Activated CD8-positive, alpha-beta T cell treated with anti-CD3 and anti-CD28 coated beads, Interleukin-2, amount 10 ng/mL, durations not matched to agents 7 days and 5 days (primary cell): ENCODE data around the gene LECT2. TPM values are rescaled to one million over a fixed set of nuclear protein-coding genes. Genes with fewer than 3 reads are reported as not detected.

Experiments
- ATAC-seq: fragments of 150-1000 bp; cut with Tn5 transposase; one replicate; pipeline ENCODE4 v1.10.0; 2021; ENCODE audit warnings: moderate library complexity
- CTCF ChIA-PET: fragments of 350-600 bp; sonication (Branson Sonifier 250); formaldehyde crosslinking; loops from one replicate; lab custom pipeline; 2021; ENCODE audit warnings: antibody characterized with exemption; lab: Charles Lee
- POLR2A ChIA-PET: fragments of 350-600 bp; sonication (Branson Sonifier 250); formaldehyde crosslinking; loops from one replicate; lab custom pipeline; 2021; ENCODE audit warnings: antibody characterized with exemption; lab: Charles Lee
- DNase-seq: peaks from one replicate; pipeline ENCODE4 v3.0.0-alpha.2; 2020
- H3K27ac Mint-ChIP-seq: one replicate; pipeline ENCODE4 v1.8.0; 2021; ENCODE audit warnings: mild to moderate bottlenecking, mixed read lengths
- H3K27me3 Mint-ChIP-seq: one replicate; pipeline ENCODE4 v1.8.0; 2021; ENCODE audit warnings: low read depth, mixed read lengths
- H3K36me3 Mint-ChIP-seq: one replicate; pipeline ENCODE4 v1.8.0; 2021; ENCODE audit warnings: low read depth, mixed read lengths
- H3K4me1 Mint-ChIP-seq: one replicate; pipeline ENCODE4 v1.8.0; 2021; ENCODE audit warnings: low read depth, mixed read lengths
- H3K4me3 Mint-ChIP-seq: one replicate; pipeline ENCODE4 v1.8.0; 2021; ENCODE audit warnings: mild to moderate bottlenecking, mixed read lengths
- H3K9me3 Mint-ChIP-seq: one replicate; pipeline ENCODE4 v1.8.0; 2022; ENCODE audit warnings: mixed read lengths; ENCODE audit not compliant: insufficient read depth
- total RNA-seq, 2 experiments: library from RNA; stranded (reverse); gene quantifications; one replicate each; pipeline ENCODE4 v1.2.3, GENCODE V29; 2021

The LECT2 gene
- total RNA-seq, 2 experiments from 2014 or later, result not detected

DNA sequence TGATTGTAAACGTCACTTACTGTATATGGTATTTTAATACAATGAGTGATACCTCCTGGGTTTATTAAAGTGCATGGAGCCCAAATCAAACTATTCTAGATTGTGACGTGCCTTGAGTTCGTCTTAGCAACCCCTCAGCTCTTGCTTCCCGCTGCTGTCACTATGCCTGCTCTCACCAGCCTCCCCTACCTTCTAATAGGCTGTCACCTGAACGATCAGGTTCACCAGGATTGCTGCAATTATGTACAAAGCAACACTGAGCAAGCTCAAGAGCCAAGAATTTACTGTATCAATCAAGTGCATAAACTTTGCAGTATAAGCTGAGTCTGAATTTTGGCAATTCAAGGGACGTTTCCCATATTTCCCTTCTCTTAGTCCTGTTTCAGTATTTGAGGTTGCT, 3.0 kb downstream of the LECT2 start:
- CTCF ChIA-PET, result interaction anchor here (1.3 to 1.6 kb wide), 2 partner anchors 26 to 260 kb away, joined by 3 to 4 read pairs; no protein-coding TSS in a partner anchor
- DNase-seq (no peak), ATAC-seq (no peak)
- Mint-ChIP-seq H3K27me3 (peaks cover 9% of the 10 kb centered on the region), H3K27ac (no peak overlapping the region), H3K9me3 (no peaks in the 10 kb centered on the region), H3K36me3 (no peaks in the 10 kb centered on the region), H3K4me1 (peaks cover 11% of the 10 kb centered on the region), H3K4me3 (no peak overlapping the region)
- POLR2A ChIA-PET, result no interaction called here

DNA sequence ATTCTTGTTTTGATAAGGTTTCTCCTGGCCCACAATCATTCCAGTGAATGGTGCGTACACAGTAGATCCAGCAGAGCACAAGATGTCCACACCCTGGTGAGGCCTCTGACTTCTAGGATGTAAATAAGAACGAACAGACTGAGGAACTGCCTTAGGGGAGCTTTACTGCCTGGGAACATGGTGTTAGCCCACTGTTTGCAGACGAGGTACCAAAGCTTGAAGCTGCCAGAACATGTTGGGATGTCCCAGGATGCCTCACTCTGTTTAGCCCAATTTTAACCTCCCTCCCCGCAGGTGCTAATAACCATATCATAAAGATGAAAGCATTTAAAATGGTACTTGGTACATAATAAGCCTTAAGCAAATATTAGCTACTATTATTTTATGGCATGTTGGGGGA, 3.5 kb downstream of the LECT2 start:
- DNase-seq (no peak), ATAC-seq (no peak)
- Mint-ChIP-seq H3K9me3 (no peaks in the 10 kb centered on the region), H3K4me1 (peaks cover 11% of the 10 kb centered on the region), H3K27ac (no peak overlapping the region), H3K4me3 (no peak overlapping the region), H3K36me3 (no peaks in the 10 kb centered on the region), H3K27me3 (peaks cover 9% of the 10 kb centered on the region)
- ChIA-PET CTCF (interaction anchor here (1.3 to 1.6 kb wide), 2 partner anchors 26 to 261 kb away, joined by 3 to 4 read pairs; no protein-coding TSS in a partner anchor), POLR2A (no interaction called here)

DNA sequence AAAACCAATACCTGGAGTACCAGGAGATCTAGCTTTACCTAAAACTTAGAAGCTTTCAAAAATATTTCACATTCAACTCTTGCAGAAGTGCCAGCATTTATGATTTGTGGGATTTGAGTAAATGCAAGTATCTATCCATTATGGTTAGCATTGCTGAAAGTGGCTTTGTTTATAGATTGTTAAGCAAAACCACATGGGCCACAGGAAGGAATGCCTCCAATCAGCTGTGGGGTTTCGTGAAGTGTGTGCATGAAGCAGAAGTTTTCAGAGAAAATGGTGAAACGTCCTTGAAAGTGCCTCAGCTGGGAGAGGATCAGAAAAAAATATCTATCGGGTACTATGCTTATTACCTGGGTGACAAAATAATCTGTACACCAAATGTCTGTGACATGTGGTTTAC, 4.2 kb downstream of the LECT2 start:
- CTCF ChIA-PET, result interaction anchor here (1.3 to 1.6 kb wide), 2 partner anchors 27 to 261 kb away, joined by 3 to 4 read pairs; no protein-coding TSS in a partner anchor
- H3K27me3 Mint-ChIP-seq, result peaks cover 9% of the 10 kb centered on the region

DNA sequence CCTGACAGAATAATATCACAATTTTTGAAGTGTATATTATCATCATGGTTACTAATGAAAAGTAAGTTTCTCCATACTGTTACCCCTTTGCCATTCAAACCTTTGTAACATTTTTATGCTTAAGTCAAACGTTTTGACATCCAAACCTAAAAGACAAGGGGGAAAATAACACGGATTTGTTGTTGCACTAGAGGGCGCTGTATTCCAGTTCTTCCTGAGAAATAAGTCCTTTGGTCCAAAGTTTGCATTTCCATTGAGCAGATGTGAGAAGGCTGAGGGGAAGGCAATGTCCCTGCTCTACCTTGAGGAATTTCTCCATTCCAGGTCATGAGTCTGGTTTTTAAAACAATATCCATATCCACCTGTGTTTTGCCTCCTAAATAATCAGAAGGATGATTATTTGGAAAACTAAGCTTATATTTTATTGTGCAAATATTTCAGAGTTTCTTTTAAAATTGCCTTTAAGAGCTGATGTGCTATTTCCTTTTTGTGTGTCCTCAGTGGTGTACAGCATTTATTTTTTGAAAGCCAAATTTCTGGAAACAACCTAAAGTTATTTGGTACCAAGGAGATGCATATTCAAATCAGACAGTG, 9.7 kb downstream of the LECT2 start:
- Mint-ChIP-seq H3K4me3 (no peak overlapping the region), H3K27me3 (peaks cover 13% of the 10 kb centered on the region), H3K9me3 (no peaks in the 10 kb centered on the region), H3K36me3 (no peaks in the 10 kb centered on the region), H3K27ac (no peak overlapping the region), H3K4me1 (no peaks in the 10 kb centered on the region)
- ATAC-seq, result no peak
- CTCF ChIA-PET, result interaction anchor here (0.6 kb wide), 1 partner anchor 136 kb away, joined by 3 read pairs; no protein-coding TSS in a partner anchor
- peak; percentile 56 for DNase-seq
- POLR2A ChIA-PET, result no interaction called here

More for the DNA sequence above, 4.2 kb downstream of the LECT2 start:
- DNase-seq (no peak), ATAC-seq (no peak)
- H3K4me1 Mint-ChIP-seq, result peaks cover 11% of the 10 kb centered on the region
- POLR2A ChIA-PET, result no interaction called here
- H3K27ac Mint-ChIP-seq, result no peak overlapping the region
- no peak overlapping the region for H3K4me3 Mint-ChIP-seq
- no peaks in the 10 kb centered on the region for H3K36me3 Mint-ChIP-seq
- no peaks in the 10 kb centered on the region for H3K9me3 Mint-ChIP-seq

DNA sequence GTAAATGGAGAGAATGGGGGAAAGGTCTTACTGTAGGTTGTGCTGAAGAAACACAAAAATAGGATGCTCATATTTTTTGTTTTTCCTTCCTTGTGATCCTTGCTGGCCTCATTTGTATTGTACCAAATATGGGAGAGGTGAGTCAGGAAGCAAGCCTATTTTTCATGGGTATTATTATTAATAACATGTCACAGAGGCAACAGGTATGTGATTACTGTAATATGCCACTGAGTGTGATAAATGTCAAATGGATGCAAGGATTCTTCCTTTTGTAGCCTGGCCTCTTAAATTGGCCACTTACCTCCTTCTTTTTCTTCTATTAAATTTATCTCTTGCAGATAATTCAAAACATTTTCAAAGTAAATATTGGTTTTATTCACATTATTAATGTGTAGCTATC, 10.2 kb downstream of the LECT2 start:
- POLR2A ChIA-PET, result no interaction called here
- CTCF ChIA-PET, result no interaction called here
- no peaks in the 10 kb centered on the region for H3K36me3 Mint-ChIP-seq
- ATAC-seq (no peak), DNase-seq (no peak)
- H3K27ac Mint-ChIP-seq, result no peak overlapping the region
- H3K27me3 Mint-ChIP-seq, result peaks cover 13% of the 10 kb centered on the region
- H3K9me3 Mint-ChIP-seq, result no peaks in the 10 kb centered on the region
- H3K4me1 Mint-ChIP-seq, result no peaks in the 10 kb centered on the region
- no peak overlapping the region for H3K4me3 Mint-ChIP-seq

DNA sequence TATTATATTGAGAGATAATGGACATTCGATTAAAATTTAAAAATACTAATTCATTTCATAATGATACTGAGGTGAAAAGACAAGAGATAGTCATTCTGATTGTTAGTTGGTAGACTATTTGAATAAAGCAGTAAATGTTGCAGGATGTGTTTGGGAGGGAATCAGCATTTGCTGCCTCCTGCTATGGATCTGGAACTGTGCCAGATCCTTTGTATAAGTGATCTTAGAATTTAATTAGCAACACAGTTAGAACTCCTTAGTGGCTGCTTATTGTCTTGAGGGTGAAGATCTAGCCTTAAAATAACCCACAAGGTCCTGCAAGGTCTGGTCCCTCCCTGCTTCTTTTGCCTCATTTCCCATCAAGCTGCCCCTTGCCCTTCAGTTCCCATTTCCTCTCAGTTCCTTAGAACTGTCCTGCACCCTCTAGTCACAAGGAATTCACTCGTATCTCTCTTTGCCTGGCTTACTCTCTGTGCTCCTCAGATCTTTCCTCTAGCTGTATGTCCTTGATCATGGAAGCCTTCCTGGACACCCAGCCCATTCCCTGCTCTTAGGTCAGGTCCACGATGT, 12.5 kb downstream of the LECT2 start:
- no peak for DNase-seq
- CTCF ChIA-PET, result no interaction called here

DNA sequence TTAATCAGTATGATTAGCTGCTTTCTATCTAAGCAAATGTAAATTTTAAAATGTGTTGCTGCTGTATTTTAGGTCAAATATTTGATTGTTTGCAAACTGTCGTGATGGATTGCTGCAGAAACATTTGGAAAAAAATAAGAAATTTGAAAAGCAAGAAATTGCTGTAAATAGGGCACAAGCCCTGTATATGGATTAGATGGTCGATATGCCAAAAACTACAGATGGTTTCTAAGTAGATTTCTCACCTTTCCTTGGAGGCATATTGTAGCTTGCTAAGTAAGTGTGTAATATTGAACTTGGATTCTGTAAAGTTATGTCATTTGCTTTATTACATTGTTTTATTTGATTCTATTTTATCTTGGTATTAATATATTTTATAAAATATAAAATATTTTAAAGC, 13.1 kb downstream of the LECT2 start:
- no peaks in the 10 kb centered on the region for H3K36me3 Mint-ChIP-seq
- CTCF ChIA-PET, result no interaction called here
- POLR2A ChIA-PET, result no interaction called here
- H3K4me1 Mint-ChIP-seq, result no peaks in the 10 kb centered on the region
- ATAC-seq (no peak), DNase-seq (no peak)
- peaks cover 13% of the 10 kb centered on the region for H3K27me3 Mint-ChIP-seq
- H3K4me3 Mint-ChIP-seq, result no peak overlapping the region
- H3K27ac Mint-ChIP-seq, result no peak overlapping the region
- H3K9me3 Mint-ChIP-seq, result no peaks in the 10 kb centered on the region

More for the DNA sequence above, 12.5 kb downstream of the LECT2 start:
- H3K9me3 Mint-ChIP-seq, result no peaks in the 10 kb centered on the region
- H3K36me3 Mint-ChIP-seq, result no peaks in the 10 kb centered on the region
- POLR2A ChIA-PET, result no interaction called here
- peaks cover 13% of the 10 kb centered on the region for H3K27me3 Mint-ChIP-seq
- ATAC-seq, result no peak
- no peak overlapping the region for H3K27ac Mint-ChIP-seq
- no peak overlapping the region for H3K4me3 Mint-ChIP-seq
- H3K4me1 Mint-ChIP-seq, result no peaks in the 10 kb centered on the region

DNA sequence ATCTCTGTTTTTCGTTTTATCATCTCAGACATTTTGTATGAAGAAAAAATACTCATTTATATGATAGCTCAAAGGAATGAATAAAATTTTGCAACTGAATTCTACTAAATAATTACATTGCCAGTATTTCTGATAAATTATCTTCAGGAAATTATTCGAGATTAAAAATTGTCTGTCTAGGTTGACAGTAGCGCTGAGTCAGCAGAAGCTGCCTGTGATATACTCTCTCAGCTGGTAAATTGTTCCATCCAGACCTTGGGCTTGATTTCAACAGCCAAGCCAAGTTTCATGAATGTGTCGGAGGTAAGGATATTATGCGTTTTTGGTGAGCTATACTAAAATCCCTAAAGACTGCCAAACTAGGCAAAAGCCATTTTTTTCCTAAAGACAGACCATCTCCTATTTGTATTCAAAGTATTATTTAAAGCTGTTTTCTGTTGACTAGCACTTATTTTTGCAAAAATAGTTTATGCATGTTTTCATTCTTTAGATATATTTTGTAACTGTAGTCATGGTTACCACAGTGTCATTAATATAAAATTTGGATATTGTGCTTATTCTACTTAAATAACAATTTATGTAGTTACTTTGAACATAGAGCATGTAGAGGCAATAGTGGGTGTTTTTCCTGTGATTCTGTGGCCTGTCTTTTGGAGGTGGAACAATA, 17.4 kb downstream of the LECT2 start:
- CTCF ChIA-PET, result interaction anchor here (0.7 to 1.0 kb wide), 2 partner anchors 126 to 988 kb away, joined by 3 read pairs; no protein-coding TSS in a partner anchor
- H3K36me3 Mint-ChIP-seq, result no peaks in the 10 kb centered on the region

DNA sequence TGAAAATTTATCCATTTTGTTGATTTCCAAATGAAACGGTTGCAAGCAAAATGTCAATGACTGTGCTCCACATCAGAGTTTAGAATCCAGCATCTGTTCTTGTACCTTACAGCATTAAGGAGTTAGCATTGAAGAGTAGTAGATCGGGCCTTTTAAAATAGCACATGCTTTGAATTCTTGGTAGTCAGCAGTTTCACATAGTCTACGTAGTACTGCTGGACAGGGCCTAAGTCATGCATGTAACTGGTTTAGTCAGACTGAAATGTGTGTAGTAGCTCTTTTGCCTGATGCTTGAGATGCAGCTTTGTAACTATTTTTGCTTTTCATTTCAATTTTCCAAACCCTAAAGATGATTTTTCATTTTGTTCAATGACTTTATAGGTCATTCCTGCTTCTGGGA, 19.8 kb downstream of the LECT2 start:
- H3K4me1 Mint-ChIP-seq, result no peaks in the 10 kb centered on the region
- DNase-seq (no peak), ATAC-seq (no peak)
- H3K27me3 Mint-ChIP-seq, result peaks cover 26% of the 10 kb centered on the region
- ChIA-PET CTCF (no interaction called here), POLR2A (no interaction called here)
- H3K9me3 Mint-ChIP-seq, result no peaks in the 10 kb centered on the region
- H3K27ac Mint-ChIP-seq, result no peak overlapping the region
- no peak overlapping the region for H3K4me3 Mint-ChIP-seq
- no peaks in the 10 kb centered on the region for H3K36me3 Mint-ChIP-seq

More for the DNA sequence above, 17.4 kb downstream of the LECT2 start:
- DNase-seq (no peak), ATAC-seq (no peak)
- H3K4me1 Mint-ChIP-seq, result no peaks in the 10 kb centered on the region
- no peak overlapping the region for H3K4me3 Mint-ChIP-seq
- H3K9me3 Mint-ChIP-seq, result no peaks in the 10 kb centered on the region
- POLR2A ChIA-PET, result no interaction called here
- H3K27me3 Mint-ChIP-seq, result peaks cover 20% of the 10 kb centered on the region
- no peak overlapping the region for H3K27ac Mint-ChIP-seq

DNA sequence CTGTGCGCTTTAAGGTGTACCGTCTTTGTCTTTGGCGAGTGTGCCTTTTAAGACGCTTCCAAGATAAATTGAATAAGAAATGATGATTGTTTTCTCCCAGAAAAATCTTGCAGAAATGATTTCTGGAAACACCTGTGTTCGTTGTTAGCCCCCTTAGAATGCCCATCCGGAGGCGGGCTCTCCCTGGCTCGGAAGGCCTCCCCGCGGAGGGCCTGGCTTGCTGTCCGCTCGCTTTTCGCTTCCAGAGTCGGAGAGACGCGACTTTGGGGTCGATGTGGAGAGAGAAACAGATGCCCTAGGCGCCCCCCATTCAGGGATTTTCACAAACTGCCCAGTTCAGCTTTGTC, 23.9 kb downstream of the LECT2 start:
- H3K9me3 Mint-ChIP-seq, result no peaks in the 10 kb centered on the region
- no peak for DNase-seq
- peaks cover 47% of the 10 kb centered on the region for H3K27me3 Mint-ChIP-seq
- H3K4me3 Mint-ChIP-seq, result no peak overlapping the region
- no peak for ATAC-seq
- H3K36me3 Mint-ChIP-seq, result no peaks in the 10 kb centered on the region
- ChIA-PET POLR2A (no interaction called here), CTCF (no interaction called here)
- H3K27ac Mint-ChIP-seq, result no peak overlapping the region
- no peaks in the 10 kb centered on the region for H3K4me1 Mint-ChIP-seq

DNA sequence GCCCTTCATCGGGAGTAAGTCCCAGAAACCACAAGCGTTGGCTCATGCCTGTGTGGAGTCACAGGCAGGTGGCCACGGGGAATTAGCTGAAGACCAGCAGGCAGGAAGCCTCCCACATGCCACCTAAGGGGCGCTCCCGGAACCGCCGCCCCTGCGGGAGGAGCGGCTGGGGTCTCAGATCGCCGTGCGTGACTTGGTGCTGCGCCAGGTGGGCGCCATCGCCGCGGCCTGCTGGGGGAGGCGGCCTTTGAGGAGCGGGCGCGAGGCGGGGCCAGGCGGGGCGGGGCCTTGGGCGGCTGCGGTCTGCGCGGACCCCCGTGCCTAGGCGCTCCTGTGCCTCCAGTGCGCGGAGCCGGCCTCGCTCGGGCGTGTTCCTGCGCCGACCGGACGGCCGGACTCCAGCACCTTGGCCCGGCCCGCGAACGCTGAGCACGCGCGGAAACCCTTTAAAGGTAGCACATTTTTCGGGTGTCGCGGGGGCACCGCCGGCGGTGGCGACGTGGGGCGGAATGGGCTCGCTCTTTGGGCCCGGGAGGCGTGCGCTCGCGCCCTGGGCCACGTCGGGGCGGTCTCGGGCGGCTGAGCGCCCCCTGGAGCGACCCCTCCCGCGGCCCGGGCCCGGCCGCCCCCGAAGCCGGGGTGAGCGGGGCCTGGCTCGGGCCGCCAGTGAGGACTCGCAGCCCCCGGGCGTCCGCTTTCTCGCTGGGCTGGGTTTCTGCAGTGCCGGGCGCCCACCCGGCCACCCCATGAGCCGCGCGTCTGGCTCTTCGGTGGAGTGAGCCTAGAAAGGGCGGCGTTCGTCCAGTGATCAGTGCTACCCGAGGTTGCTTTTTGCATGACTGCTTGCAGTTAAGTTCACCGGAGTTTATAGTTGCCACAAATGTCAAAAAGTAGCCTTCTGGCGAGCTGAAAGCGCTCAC, 24.5 kb downstream of the LECT2 start:
- Mint-ChIP-seq H3K27ac (no peak overlapping the region), H3K4me3 (no peak overlapping the region), H3K27me3 (peaks cover 44% of the 10 kb centered on the region), H3K9me3 (no peaks in the 10 kb centered on the region), H3K4me1 (no peaks in the 10 kb centered on the region), H3K36me3 (no peaks in the 10 kb centered on the region)
- ChIA-PET POLR2A (no interaction called here), CTCF (no interaction called here)
- ATAC-seq (no peak), DNase-seq (no peak)
